RPMI8226 (cell line): ENCODE measurements around the gene DDX19B.
"Not testable (repeated sequence)": the region's sequence is repeated elsewhere in the genome, so short reads cannot be mapped to it uniquely, and the experiment has no call there.

ENCODE experiments used
- DNase-seq: peaks from one replicate; pipeline ENCODE4 v3.0.0-alpha.2; 2015

DDX19B gene

DNA sequence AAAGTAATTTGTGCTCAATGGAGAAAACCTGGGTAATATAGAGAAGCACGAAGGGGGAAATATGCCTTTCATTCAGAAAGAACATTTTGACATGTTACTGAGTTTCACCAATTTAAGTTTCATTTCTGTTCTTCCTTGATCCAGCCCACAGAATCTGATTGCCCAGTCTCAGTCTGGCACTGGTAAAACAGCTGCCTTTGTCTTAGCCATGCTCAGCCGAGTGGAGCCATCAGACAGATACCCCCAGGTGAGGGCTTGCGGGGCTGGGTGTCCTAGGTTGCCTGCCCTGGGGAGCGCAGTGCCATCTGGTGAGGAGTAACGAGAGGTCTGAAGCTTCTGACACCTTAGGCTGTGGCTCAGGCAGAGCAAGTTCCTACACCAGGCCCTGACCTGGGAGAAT, 65.4 kb downstream of the DDX19B start:
- no peak for DNase-seq

DNA sequence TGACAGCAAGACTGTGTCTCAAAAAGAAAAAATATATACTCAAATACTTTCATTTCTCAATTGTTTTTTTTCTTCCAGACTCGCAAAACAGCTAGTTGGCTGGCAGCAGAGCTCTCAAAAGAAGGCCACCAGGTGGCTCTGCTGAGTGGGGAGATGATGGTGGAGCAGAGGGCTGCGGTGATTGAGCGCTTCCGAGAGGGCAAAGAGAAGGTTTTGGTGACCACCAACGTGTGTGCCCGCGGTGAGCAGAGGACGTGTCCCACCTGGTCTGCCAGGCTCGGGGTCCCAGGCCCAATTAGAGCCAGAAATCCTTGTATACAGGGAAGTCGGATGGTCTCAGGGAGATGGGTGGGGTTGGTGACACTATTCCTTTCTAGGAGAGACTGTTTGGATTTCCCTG, 71.2 kb downstream of the DDX19B start:
- DNase-seq: not testable (repeated sequence)

DNA sequence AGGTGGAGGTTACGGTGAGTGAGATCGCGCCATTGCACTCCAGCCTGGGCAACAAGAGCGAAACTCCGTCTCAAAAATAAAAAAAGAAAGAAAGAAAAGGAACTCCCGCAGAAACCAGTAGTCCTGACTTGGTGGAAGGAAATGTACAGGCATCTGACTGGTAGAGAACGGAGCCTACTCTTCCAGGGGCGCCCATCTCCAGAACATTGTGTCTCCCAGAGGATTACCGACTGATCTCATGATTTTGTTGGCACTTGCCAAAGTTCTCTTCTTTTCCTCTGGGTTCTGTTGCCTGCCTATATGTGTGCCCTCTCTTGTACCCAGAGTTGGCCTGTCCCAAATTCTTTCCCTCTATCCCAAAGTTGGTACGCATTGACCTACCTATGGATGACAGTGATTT, 71.9 kb downstream of the DDX19B start:
- DNase-seq: no peak

DNA sequence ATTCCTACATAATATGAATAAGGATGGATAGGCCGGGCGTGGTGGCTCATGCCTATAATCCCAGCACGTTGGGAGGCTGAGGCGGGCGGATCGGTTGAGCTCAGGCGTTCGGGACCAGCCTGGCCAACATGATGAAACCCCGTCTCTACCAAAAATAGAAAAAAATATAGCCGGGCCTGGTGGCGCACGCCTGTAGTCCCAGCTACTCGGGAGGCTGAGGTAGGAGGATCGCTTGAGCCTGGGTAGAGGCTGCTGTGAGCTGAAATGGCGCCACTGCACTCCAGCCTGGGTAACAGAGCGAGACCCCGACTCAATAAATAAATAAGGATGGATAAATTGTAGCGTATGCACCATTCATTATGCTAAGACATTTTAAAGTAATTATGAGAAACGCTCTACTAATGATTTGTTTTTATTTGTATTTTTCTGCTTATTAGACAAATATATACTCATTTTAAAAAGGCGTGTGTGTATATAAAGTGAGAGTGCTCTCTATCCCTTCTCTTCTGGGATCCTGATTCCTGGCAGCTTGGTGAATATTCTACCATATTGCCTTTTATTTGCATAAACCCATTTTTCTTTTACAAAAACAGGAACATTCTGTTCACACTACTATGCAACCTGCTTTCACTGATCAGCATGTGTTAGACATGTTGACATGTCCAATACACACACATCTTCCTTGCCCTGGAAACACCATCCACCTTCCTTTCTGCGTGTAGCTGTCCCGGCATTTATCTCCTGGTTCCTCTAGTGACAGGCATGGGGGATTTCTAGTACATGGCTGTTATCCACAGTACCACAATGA, 74.1 kb downstream of the DDX19B start:
- DNase-seq: no peak

DNA sequence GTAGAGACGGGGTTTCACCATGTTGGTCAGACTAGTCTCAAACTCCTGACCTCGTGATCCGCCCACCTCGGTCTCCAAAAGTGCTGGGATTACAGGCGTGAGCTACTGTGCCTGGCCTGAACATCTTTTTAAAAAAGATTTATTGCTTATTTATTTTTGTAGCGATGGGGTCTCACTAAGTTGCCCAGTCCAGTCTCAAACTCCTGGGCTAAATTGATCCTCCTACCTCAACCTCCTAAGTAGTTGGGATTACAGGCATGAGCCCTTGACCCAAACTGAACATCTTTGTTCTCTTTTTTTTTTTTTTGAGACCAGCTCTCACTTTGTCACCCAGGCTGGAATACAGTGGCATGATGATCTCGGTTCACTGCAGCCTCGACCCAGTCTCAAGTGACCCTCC, 75.2 kb downstream of the DDX19B start:
- no peak for DNase-seq

DNA sequence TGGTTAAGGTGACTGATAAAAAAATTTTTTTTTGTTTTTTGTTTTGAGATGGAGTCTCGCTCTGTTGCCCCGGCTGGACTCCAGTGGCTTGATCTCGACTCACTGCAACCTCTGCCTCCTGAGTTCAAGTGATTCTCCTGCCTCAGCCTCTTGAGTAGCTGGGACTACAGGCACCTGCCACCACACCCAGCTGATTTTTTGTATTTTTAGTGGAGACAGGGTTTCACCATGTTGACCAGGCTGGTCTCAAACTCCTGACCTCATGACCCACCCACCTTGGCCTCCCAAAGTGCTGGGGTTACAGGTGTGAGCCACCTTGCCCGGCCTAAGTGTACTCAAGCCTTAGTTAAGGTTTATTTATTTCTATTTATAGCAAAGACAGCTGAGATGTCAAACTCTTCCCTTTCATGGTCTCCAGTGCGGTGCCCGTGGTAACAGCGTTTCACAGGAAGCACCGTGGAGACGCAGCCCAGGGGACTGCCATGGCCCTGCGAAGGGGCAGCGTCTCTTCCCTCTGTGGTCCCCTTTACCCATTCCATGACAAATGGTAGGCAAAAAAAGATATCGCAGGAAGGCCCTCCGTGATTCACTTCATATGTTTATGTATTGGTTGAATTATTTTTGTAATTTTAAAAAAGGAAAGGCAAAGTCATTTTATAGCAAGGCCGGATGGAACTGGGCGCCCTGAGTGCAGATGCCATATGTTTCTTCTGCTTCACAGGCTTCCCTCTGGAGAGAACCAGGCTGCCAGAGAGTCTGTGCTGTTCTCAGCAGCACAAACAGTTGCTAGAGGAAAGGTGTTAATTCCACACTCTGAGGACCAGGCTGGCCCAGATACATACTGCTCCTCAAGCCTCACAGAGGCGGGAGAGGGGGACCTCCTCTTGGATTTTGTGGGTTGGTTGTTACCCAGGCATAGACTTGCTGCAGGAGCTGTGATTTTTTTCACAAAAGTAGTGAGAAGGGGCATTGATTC, 76.9 kb downstream of the DDX19B start:
- DNase-seq: no peak

DNA sequence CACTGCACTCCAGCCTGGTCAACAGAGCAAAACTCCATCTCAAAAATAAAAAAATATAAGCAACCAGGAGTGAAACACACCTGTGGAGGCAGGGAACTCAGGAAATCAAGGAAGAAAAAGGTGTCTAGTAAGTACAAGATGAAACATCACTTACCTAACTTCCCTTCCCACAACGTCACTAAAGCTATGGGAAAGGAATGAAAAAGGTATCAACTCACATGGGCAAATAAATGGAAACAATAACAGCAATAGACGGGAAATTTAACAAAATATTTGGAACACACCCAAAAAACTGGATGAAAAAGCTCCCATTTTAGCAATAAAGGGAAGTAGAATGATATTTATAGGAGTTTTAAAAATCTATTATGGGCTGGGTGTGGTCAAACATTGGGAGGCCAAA, 78.8 kb downstream of the DDX19B start:
- no peak for DNase-seq

DNA sequence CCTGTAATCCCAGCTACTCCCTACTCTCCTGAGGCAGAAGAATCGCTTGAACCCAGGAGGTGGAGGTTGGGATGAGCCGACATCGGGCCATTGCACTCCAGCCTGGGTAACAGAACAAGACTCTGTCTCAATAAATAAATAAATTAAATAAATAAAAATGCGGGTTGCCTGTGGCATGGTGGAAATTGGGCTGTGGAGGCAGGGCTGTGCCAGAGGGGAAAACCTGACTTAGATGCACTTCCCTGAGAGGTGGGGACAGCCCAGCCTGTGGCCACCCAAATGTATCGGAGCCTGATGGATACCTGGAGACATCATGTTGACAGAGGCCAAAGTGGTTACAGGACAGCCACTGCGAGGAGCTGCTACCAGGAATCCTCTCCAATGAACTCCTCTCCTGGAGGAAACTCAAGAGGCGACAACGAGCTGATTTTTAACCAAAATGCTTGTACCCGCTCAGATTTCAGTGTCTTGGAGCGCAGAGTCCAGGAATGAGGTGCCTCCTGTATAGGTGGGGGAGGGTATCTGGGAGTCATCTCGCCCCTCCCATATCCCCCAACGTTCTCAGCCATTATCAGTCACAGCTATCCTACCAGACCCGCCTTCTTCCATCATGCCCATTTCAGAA, 80.0 kb downstream of the DDX19B start:
- no peak for DNase-seq

DNA sequence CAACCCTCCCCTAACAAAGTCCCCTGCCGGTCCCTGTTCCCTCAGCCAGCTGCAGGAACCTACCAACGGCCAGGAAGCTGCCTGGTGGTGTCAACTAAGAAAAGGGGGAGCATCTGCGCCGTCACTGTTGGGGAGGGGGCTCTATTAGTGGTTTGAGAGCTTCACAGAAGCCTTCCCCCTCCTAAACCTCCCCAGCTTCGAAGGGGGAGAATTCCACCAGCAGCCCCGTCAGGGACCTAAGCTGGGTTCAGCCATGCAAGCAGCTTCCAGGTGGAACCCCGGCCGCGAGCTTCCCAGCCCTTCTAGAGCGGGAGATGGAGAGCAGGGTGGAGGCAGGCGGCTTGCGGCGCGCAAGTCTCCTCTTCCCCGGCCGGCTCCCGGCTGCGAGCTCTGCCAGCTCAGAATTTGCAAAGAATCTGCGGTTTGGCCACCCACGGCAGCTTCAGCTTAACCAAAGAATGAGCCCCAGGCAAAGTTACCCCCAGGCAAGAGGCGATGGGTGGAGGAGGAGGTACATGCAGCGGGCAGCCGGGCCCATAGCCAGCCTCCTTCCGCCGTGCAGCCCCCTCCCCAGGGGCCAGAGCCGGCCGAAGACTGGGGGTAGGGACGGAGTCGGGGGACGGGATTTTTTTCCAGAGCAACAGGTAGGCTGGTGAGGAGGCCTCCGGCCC, 81.4 kb downstream of the DDX19B start:
- DNase-seq: peak; percentile 89

DNA sequence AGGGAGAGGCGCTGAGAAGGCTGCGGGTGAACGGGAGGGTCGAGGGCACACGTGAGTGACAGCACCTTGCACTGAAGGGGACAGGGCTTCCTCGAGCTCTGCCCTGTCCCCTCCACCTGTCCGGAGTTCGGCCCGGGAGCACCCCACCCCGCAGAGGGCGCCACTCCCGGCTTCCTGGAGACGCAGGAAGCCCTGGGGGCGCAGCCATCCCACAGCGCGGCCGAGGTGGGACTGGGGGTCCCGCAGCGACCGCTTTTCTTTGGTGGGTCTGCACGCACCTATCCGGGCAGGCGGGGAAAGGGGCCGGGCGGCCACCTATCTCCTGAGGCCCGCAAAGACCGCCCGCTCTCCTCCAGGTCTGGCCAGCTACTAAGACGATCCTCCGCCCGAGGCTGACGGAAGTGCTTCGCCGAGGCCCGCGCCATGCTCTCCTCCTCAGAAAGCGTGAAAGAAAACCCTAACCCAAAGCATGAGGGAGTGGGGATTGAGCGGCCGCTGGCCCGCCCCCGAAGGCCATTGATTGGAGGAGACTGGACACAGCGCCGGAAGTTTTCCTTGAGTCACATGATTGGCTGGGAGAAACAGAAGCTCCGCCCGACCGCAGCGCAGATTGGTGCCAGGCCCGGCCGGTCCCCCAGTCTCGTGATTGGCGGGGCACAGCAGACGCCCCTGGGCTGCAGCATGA, 82.1 kb downstream of the DDX19B start:
- peak; percentile 99 for DNase-seq

DNA sequence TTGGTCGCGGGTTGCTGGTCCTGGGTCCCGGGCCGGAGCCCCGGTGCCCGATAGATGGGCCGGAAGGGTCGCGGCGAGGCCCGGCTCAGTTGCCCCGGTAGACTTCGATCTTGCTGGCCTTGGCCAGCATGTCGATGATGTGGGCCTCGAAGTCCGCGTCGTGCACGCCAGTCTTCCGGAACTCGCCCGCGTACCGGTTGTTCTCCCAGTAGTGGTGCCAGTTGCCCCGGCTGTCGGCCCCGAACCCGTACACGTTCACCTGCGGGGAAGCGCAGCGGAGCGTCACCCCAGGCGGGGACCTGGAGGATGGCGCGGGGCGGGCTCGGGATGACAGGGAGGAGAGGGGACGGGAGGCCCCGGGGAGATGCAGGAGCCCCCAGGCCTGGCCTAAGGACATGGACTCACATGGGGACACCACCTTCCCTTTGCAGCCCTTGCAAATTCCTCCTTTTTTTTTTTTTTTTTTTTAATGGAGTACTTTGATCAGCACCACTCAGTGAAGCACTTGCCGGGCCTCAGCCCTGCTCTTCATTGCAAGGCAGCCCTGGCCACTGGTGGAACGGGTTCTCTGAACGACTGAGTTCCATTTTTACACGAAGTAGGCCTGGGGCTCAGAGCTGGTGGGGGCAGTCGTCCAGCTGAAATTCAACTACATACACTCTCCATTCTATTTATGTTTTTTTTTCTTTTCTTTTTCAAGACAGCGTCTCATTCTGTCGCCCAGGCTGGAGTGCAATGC, 82.8 kb downstream of the DDX19B start:
- no peak for DNase-seq

DNA sequence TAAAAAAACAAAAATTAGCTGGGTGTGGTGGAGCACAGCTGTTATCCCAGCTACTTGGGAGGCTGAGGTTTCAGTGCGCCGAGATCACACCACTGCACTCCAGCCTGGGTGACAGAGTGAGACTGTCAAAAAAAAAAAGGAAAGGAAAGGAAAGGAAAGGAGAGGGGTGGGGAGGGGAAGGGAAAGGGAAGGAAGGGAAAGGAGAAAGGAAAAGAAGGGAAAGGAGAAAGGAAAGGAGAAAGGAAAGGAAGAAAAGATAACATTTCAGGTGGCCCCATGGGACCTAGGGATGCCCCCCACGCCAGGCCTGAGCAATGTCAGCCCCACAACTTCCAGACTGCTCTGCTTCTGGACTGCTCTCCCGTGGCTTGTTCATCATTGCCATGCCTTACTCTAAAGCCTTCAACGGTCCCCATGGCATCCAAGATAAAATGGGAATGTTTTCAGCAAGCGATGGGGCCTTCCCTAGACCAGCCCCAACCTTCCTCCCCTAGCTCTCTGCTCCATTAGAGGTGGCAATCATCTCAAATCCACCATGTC, 84.5 kb downstream of the DDX19B start:
- no peak for DNase-seq
